IPS-11a (cell line): Measurements from ENCODE around the gene CR1.
"Not testable (repeated sequence)": the region's sequence is repeated elsewhere in the genome, so short reads cannot be mapped to it uniquely, and the experiment has no call there.

ENCODE experiments used
- H3K4me3 ChIP-seq: one replicate; pipeline ENCODE4 v1.5.1; 2013; ENCODE audit warnings: low read depth, low read length, control low read depth

CR1 gene

GRCh38 chr1:207670192-207670591, 174.2 kb downstream of the CR1 start:
- no peak overlapping the region for H3K4me3 ChIP-seq

- H3K4me3 ChIP-seq, result no peak overlapping the region
Measured at GRCh38 chr1:207670997-207671396, 175.0 kb downstream of the CR1 start.

GRCh38 chr1:207672522-207673130, 176.7 kb downstream of the CR1 start:
- H3K4me3 ChIP-seq, result no peak overlapping the region

- no peak overlapping the region for H3K4me3 ChIP-seq
Measured at GRCh38 chr1:207673399-207673798, 177.4 kb downstream of the CR1 start.

- H3K4me3 ChIP-seq, result no peak overlapping the region
Measured at GRCh38 chr1:207676153-207676552, 180.2 kb downstream of the CR1 start.

GRCh38 chr1:207680590-207681388, 184.8 kb downstream of the CR1 start:
- not testable (repeated sequence) for H3K4me3 ChIP-seq

GRCh38 chr1:207682872-207683434, 187.0 kb downstream of the CR1 start:
- not testable (repeated sequence) for H3K4me3 ChIP-seq

GRCh38 chr1:207690551-207690950, 194.6 kb downstream of the CR1 start:
- not testable (repeated sequence) for H3K4me3 ChIP-seq

- no peak overlapping the region for H3K4me3 ChIP-seq
Measured at GRCh38 chr1:207691010-207691409, 195.1 kb downstream of the CR1 start.
